Gastrocnemius medialis (tissue), 4 donors: ENCODE data around the gene ROR2. TPM values are rescaled to one million over a fixed set of nuclear protein-coding genes. Genes with fewer than 3 reads are reported as not detected.

Source experiments
- ATAC-seq, 2 donors: fragments of 150-250 bp; one replicate each; pipeline ENCODE4 v1.9.1; 2016
- DNase-seq, 2 donors: peaks; one replicate each; pipeline ENCODE4 v3.0.0-alpha.2; 2019
- H3K27ac ChIP-seq, 4 donors: fragments of 200-600 bp; sonication (generic); 1 replicate in 1 of 4; 2 replicates in 3 of 4; pipeline ENCODE4 v1.5.1; 2016 to 2018; ENCODE audit warnings: mild to moderate bottlenecking in 2 of 4, moderate library complexity in 1 of 4
- H3K27me3 ChIP-seq, 3 donors: fragments of 200-600 bp; sonication (generic) in 2 of 3; 1 replicate in 1 of 3; 2 replicates in 2 of 3; pipeline versions ENCODE4 v1.5.1 to v1.6.0; 2016 to 2019; ENCODE audit warnings: mild to moderate bottlenecking in 1 of 3, moderate library complexity in 1 of 3
- H3K36me3 ChIP-seq, 2 donors: fragments of 200-600 bp; sonication (generic) in 1 of 2; one replicate each; pipeline ENCODE4 v1.5.1; 2017 to 2018
- H3K4me1 ChIP-seq, 2 donors: fragments of 200-600 bp; sonication (generic) in 1 of 2; one replicate each; pipeline ENCODE4 v1.5.1; 2016 to 2017; ENCODE audit warnings: mild to moderate bottlenecking in 2 of 2
- H3K4me3 ChIP-seq, 4 donors: fragments of 200-600 bp; sonication (generic) in 3 of 4; 1 replicate in 1 of 4; 2 replicates in 3 of 4; pipeline ENCODE4 v1.5.1; 2016 to 2019; ENCODE audit warnings: mild to moderate bottlenecking in 2 of 4
- H3K9me3 ChIP-seq, 3 donors: fragments of 200-600 bp; sonication (generic) in 2 of 3; 1 replicate in 1 of 3; 2 replicates in 2 of 3; pipeline ENCODE4 v1.5.1; 2016 to 2019
- CTCF ChIP-seq, 5 experiments: fragments of 450-650 bp in 3 of 5; fragments of 200-600 bp in 2 of 5; sonication (generic) in 2 of 5; IDR thresholded peaks in 4 of 5; conservative IDR thresholded peaks in 1 of 5; 1 replicate in 4 of 5; 2 replicates in 1 of 5; pipeline ENCODE4 v1.5.1; 2016 to 2019; ENCODE audit warnings: antibody characterized with exemption in 5 of 5, mild to moderate bottlenecking in 3 of 5, moderate library complexity in 3 of 5
- POLR2A ChIP-seq, 2 donors: fragments of 450-650 bp; IDR thresholded peaks; one replicate each; pipeline ENCODE4 v1.6.1; 2017; ENCODE audit warnings: antibody characterized with exemption in 2 of 2, mild to moderate bottlenecking in 2 of 2, moderate library complexity in 2 of 2
- in situ Hi-C, 4 donors: fragments of 200-750 bp; cut with MboI; loops; one replicate each; pipeline versions ENCODE4 v1.15.0 to v1.8.0; 2017; ENCODE audit warnings: low sequenced_read_pairs in 4 of 4
- intact Hi-C: fragments of 100-400 bp; cut with DNase I; formaldehyde crosslinking; loops from one replicate; pipeline ENCODE4 v1.15.1; 2023; ENCODE audit warnings: low total_unique reads
- total RNA-seq, 4 donors: library from RNA; depleted of rRNA; stranded (reverse); fragments of >200 nt; gene quantifications; one replicate each; pipeline versions ENCODE4 v1.1.0 to v1.2.3, GENCODE V29; 2016

ROR2 gene
- total RNA-seq, 4 donors from 2014 or later, result 0.15 to 1.2 (median 0.61) TPM

DNA sequence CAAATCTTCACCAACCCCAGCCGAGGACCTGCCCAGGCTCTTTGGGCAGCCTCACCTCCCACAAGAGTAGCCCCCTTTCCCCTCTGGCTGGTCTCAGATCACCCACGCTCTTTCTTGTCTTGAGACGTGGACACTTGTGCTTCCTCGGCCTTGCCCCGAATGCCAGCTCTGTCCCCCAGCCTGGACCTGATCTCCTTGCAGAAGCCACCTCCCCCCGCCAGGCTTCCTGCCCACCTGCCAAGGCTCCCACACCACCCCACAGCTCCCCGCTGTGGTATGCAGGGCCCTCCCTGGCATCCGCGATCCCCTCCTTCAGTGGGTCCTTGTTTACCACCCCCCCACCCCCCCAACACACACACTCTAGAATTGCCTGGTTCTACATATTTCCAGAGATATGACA is 133.7 kb downstream of the ROR2 start:
- no peaks in the 10 kb centered on the region for H3K4me1 ChIP-seq
- no peaks in the 10 kb centered on the region for H3K9me3 ChIP-seq
- ATAC-seq (no peak), DNase-seq (no peak)
- no peaks in the 10 kb centered on the region for H3K27me3 ChIP-seq
- H3K36me3 ChIP-seq, result no peaks in the 10 kb centered on the region
- no peak overlapping the region for H3K27ac ChIP-seq
- intact Hi-C loops (no loop called here), in situ Hi-C loops (no loop called here)
- TF ChIP-seq POLR2A (IDR thresholded peaks at IDR 0.05) (no peak), CTCF (IDR thresholded peaks at IDR 0.05 in 4 of 5, conservative IDR thresholded peaks at IDR 0.05 in 1 of 5) (no peak)
- H3K4me3 ChIP-seq, result no peak overlapping the region

DNA sequence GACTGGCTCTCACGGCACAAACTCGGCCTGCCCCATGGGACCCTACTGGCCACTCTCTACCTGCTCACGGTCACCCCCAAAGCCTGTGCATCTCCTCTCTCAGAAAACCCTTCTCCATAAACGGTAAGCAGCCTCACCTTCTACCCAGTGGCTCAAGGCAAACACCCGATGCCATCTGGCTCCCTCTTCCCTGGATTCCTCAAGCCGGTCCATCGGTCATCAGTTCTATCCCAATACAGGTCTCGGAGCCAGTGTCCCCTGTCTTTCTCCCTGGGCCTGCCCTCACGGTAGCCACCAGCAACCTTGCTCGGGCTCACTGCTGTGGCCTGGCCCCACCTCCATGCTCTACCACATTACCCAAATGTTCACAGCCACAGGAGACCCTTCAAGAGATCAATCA is 134.1 kb downstream of the ROR2 start:
- intact Hi-C loops (no loop called here), in situ Hi-C loops (no loop called here)
- TF ChIP-seq POLR2A (IDR thresholded peaks at IDR 0.05), result no peak
- TF ChIP-seq CTCF (IDR thresholded peaks at IDR 0.05 in 4 of 5, conservative IDR thresholded peaks at IDR 0.05 in 1 of 5), result no peak
- no peak for ATAC-seq
- Histone ChIP-seq H3K4me3 (no peak overlapping the region), H3K27me3 (no peaks in the 10 kb centered on the region), H3K36me3 (no peaks in the 10 kb centered on the region), H3K9me3 (no peaks in the 10 kb centered on the region), H3K27ac (no peak overlapping the region), H3K4me1 (no peaks in the 10 kb centered on the region)
- no peak for DNase-seq

DNA sequence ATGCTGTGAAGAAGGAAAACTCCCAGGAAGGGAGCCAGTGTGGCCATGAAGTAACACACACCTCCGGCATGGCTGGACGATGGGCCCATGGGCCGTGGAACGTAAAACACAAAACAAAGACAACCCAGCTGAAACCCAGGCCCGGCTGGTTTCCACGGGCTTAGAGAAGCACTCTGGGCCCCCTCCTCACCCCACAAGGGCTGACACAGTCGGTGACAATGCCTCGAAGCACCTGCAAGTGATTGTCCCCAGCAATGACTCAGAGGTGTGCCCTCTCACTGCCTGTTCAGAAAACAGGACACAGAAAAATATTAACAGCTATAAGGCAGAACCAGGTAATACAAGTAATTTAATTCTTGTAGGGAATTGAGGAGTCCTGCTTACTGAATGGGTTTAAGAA is 135.3 kb downstream of the ROR2 start:
- no peaks in the 10 kb centered on the region for H3K36me3 ChIP-seq
- H3K4me1 ChIP-seq, result no peaks in the 10 kb centered on the region
- ATAC-seq (no peak), DNase-seq (no peak)
- H3K27me3 ChIP-seq, result no peaks in the 10 kb centered on the region
- H3K9me3 ChIP-seq, result no peaks in the 10 kb centered on the region
- no peak for TF ChIP-seq CTCF (IDR thresholded peaks at IDR 0.05 in 4 of 5, conservative IDR thresholded peaks at IDR 0.05 in 1 of 5)
- TF ChIP-seq POLR2A (IDR thresholded peaks at IDR 0.05), result no peak
- in situ Hi-C loops, result no loop called here
- intact Hi-C loops, result no loop called here
- H3K4me3 ChIP-seq, result no peak overlapping the region
- H3K27ac ChIP-seq, result no peak overlapping the region

- Histone ChIP-seq H3K9me3 (no peaks in the 10 kb centered on the region), H3K27ac (no peak overlapping the region), H3K4me3 (no peak overlapping the region), H3K4me1 (no peaks in the 10 kb centered on the region), H3K36me3 (no peaks in the 10 kb centered on the region), H3K27me3 (no peaks in the 10 kb centered on the region)
- intact Hi-C loops (no loop called here), in situ Hi-C loops (no loop called here)
- ATAC-seq, result no peak
- no peak for TF ChIP-seq CTCF (IDR thresholded peaks at IDR 0.05 in 4 of 5, conservative IDR thresholded peaks at IDR 0.05 in 1 of 5)
- TF ChIP-seq POLR2A (IDR thresholded peaks at IDR 0.05), result no peak
- no peak for DNase-seq
Observed at GRCh38 chr9:91814201-91814600, 135.8 kb downstream of the ROR2 start.

DNA sequence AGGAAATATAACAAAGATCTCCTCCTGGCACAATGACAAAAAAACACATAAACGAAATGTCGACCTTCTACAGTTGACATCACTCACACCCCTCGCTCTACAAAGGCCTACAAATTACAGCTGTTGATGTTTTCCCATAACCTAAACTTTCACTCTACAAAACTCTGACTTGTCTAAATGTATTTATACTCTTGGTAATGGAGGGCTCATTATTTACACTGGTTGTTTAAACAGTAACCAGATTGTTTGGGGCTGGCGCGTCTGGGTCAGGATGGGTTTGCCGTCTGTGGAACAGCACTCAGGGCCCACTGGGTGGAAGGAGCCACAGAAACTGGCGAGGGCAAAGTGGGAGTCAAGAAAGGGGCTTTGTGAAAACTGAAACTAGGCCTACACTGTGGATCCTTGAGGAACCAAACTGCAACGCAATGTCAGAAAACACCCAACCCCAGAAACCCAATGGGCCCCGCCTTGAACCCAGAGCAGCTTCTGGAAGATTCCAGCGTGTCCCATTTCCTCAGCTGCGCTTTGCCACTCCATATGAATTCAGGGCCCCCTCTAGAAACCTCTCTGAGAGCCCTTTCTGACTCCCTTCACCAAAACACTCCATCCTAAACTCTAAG is 136.7 kb downstream of the ROR2 start:
- intact Hi-C loops, result no loop called here
- H3K27ac ChIP-seq, result no peak overlapping the region

More for the DNA sequence above, 136.7 kb downstream of the ROR2 start:
- no peaks in the 10 kb centered on the region for H3K9me3 ChIP-seq
- no peaks in the 10 kb centered on the region for H3K27me3 ChIP-seq
- no peak overlapping the region for H3K4me3 ChIP-seq
- ATAC-seq (no peak), DNase-seq (no peak)
- no peak for TF ChIP-seq CTCF (IDR thresholded peaks at IDR 0.05 in 4 of 5, conservative IDR thresholded peaks at IDR 0.05 in 1 of 5)
- TF ChIP-seq POLR2A (IDR thresholded peaks at IDR 0.05), result no peak
- no peaks in the 10 kb centered on the region for H3K36me3 ChIP-seq
- in situ Hi-C loops, result no loop called here
- H3K4me1 ChIP-seq, result no peaks in the 10 kb centered on the region
